GM18517 (cell line): ENCODE results near the gene SRGAP2C.
"Not testable (repeated sequence)": the region's sequence is repeated elsewhere in the genome, so short reads cannot be mapped to it uniquely, and the experiment has no call there.

Experiments used
- ATAC-seq: cut with Tn5 transposase; IDR thresholded peaks from one replicate; pipeline ENCODE4 v1.9.1; 2021; ENCODE audit warnings: mild to moderate bottlenecking, moderate library complexity; ENCODE audit not compliant: unreplicated experiment

SRGAP2C gene

DNA sequence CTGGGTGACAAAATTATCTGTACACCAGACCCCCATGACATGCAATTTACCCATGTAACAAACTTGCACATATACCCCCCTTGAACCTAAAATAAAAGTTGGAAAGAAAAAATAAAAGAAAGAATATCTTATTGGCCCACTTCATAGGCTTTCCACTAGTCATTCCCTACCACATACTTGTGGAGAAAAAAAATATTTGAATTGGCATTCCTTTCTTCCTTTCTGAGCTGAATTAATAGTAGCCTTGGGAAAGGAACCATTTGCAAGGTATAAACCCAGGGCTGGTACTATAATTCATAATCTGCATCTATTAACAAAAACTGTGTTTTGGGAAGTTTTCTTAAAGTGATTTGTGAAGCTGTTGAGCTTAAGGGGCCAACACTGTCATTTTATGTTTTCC, 140.0 kb downstream of the SRGAP2C start:
- not testable (repeated sequence) for ATAC-seq

DNA sequence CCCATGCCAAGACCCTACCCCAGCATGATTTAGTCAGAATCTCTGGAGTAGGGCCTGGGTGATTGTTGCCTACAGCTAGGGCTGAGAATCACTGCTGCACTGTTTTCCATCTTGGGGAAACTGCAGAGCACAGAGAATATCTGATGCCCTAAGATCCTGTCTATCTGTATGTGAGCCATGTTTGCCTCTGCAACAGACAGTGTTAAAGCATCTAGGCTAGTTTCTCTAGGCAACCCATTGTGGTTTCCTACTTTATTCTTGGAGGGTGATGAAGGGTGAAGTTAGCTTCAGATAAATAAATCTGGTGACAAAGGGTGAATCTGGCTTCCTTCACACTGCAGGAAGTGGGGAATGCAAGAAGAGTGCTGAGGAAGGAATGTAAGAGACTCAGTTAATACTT, 147.4 kb downstream of the SRGAP2C start:
- ATAC-seq, result not testable (repeated sequence)

DNA sequence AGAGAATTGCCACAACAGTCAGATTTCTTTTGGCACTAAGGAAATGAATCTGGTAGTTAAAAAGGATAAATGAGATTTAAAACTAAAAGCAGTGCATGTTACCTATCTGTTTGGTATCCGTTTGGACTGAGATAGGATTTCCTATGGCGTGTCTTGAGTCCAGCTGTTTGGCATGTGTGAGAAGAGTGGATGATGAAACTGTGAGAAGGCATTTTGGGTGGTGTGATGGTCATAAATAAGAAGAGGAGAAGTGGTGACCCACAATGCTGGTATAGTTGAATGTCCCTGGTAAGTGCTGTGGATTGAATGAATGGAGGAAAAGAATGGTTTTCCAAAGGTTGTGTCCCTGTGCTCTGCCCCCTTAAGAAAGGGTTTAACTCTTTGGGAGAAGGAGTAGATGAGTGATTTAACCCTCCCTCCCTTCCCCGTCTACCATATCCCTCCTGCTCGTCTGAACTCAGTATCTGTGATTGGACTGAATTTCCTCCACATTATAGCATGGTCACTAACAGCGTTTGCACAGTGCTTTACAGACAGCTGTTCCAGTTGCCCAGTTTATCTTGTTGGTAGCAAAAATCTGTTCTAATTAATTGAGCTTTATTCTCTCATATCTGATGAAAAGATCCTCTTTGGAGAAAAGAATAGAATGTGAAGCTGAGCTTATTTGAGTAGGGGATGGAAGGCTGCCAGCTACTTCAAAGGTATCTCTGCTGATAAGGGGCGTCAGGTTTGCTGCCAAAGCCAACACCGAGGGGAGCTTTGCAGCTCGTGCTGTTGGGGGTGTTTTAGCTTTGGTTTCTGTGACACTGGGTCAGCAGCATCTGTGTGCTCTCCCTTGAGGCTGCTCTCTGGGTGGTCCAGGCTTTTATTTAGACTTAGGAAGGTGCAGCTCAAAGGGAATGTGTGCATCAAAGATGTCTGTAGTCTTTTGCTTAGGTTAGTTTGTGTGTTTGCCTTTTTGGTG, 148.1 kb downstream of the SRGAP2C start:
- ATAC-seq, result not testable (repeated sequence)

DNA sequence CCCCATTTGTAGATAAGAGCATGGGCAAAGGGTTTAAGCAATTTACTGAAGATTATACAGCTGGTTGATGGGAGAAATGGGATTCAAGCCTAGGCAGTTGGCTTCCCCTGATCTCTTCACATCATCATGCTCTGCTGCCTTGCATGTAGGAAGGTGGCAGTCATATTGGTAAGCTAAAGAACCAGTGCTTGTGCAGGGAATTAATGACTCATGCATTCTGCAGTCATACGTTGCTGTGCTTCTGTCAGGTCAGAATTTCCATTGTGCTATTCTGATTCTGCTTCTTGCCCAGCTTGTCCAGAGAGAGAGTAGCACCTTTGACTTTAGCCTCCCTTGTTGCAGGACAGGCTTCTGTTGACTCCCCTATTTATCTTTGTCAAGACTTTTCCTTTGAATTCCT, 153.2 kb downstream of the SRGAP2C start:
- ATAC-seq, result not testable (repeated sequence)

DNA sequence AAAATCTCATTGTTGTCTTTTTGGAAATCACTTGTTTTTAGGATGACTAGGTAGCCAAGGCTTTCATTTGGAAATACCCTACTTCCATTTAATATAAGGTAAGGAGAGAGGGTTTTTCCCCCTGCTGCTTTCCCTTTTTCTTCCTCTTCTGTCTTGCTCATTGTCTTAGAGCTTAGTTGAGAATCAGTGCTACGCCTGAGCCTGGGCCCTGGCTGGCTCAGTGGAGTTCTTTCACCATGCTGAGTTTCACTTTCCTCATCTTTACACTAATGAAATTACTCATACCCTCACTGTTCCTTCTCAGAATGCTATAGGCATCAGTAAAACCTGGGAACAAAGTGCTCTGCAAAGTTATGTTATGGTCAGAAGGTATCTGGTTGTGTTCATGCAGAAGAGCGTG, 154.8 kb downstream of the SRGAP2C start:
- ATAC-seq, result peak; percentile 66

DNA sequence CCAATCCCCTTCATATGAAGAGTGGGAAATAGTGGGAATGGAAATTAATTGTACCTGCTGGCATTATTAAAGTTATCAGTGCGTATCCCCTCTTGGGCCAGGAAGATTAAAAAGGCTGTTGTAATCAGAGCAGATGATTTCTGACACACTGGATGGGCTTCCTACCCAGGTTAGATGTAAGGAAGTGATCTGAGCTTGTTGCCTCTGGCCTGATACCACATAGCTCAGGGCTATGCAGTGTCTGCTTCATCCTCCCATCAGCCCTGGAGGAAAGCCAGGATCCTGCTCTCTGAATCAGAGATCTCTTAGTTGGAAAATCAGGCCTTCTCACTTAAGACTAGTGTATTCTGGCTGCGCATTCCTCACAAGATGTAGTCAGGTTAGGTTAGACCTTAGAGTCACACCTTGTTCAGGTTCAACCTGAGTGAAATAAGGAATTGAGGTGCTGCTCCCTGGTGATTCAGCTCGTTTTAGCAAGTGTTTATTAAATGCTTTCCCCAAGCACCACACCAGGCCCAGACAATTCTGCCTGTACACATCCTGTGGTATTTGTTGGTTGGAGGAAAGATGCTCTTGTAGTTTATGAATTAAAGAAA, 158.6 kb downstream of the SRGAP2C start:
- ATAC-seq, result not testable (repeated sequence)

DNA sequence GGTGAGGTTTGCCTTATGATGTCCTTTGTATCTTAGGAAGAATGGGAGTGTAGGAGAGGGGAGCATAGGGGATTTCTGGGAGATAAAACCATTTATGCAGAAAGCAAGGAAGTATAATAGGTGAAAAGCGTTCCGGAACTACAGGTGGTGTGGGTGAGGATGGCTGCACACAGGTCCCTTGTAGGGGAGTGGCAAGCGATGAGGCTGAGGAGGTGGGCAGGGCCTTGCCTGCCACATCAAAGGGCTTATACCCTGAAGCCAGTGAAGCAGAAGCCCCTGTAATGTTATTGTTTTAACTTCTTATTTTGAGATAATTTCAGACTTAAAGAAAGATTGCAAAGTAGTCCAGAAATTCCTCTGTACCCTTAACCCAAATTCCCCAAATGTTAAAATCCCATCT, 159.6 kb downstream of the SRGAP2C start:
- ATAC-seq, result not testable (repeated sequence)

DNA sequence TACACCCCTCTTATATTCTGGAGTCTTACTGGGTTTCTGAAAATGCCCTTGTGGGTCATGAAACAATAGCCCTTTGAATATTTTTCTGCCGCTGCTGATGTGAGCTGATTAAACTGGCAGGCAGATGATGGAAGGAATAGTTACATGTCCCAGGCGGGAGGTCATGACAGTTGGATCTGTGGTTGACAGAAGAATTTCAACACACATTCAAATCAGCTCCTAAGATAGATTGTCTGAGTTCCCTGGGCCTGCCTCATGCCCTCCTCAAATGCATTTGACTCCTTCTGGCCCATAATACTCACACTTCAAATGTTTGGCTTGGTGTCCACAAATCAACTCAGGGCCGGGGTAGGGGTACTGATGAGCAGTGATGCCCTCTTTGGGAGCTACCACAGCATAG, 161.9 kb downstream of the SRGAP2C start:
- not testable (repeated sequence) for ATAC-seq

DNA sequence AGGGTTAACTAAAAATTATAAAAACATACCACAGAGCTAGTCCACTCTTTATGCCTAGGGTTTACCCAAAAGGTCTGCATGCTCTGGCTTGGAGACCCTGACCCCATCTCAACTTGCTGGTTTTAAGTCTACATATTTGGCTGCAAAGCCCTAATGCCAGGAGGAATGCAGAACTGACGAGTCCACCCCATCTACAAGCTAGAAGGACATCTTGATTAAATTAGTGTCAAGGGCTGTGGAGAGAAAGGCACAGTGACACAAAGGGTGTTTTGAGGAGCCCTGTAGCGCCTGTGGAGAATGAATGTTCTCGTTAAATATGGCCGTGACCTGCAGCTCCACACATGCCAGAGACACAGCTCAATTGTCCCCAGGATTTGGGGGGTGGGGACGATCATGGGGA, 162.7 kb downstream of the SRGAP2C start:
- ATAC-seq, result not testable (repeated sequence)

DNA sequence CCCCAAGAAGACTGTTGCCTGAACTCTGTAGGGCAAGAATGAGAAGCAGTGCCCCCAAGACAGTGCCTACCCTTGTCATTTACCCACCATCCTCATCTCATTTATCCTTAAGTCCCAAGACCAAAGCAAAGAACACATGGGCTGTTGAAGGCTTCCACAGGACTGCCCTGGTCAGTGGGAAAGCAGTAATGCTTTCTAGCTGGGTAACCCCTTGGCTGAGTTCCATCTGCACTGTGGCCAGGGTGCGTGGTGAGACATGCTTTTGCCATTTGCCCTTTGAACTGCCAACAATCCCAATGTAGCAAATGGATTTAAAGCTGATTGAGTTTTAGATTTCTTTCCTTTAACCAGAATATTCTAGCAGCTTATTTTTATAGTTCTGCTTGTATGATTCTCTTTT, 163.3 kb downstream of the SRGAP2C start:
- ATAC-seq, result not testable (repeated sequence)

DNA sequence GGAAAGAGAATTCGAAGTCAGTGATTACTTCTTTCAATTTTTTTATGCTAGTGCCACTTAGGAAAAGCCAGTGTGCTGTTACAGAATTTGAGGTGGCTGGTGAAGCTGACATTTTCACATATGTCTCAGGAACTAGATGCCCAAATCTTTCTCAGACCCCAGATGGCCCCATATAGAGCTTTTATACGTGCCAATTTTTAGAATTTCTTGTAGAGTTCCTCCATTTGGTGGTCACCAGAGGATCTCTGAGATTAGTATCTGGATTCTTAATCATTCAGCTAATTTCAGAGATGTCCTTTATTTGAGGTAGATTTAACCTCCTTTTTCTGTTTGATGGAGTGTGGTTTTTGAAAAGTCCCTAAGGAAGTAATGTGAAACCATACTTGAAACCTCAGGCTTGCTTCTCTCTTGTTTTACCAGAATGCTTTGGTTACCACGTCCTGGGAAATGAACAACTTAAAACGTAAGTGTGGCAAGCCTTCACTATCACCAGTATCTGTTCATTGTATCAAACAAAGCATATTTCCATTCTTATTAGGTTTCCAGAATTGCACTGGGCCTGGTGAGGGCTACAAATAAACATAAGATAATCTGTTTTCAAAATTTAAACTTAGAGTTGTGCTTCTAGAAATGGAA, 164.7 kb downstream of the SRGAP2C start:
- not testable (repeated sequence) for ATAC-seq

DNA sequence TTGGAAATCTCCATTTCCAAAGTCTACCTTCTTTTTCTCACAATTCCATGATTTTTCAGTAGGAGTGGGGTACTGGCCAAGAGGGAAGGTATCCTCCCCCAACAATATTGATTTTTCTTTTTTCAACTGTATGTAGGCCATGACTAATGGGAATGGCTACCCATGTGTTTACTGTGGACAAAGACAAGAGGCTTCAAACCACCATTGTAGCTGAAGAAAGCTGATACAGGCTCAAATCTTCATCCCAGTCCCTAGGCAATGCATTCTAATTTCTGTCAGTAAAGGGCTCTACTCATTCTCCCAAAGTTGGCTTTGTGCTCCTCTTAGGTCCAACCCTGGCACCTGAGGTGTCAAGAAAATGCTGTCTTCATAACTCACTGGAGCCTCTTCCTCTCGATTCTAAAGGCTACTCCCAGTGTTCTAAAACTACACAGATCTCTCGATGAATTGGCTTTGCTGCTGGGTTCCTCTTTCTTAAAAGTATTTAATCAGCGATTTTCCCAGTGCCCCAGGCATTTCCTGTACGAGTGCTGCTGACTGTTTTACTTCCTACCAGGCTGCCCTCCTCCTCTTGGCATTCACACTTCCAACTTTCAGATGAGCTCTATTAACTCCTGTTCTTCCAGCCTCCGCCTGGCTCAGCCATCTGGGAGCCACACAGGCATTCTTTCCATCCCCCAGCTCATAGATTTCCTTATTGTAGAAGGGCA, 171.1 kb downstream of the SRGAP2C start:
- not testable (repeated sequence) for ATAC-seq

DNA sequence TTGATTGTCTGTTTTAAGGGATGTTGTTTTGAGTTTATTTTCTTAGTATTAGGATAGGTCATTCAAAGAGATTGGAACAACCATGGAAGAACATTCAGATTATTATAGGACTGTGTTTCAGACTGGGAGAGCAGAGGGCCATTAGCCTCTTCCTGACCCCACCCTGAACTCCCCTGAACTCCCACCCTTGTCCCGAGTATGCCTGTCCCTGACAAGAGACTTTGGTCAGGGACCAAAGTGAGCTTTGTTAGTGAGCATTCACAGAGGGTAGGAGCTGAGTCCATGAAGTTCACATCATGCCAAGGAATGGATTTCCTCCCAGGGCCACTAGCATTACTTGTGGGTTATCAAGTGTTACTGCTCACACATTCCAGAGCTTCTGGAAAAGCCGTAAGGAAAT, 172.0 kb downstream of the SRGAP2C start:
- ATAC-seq, result not testable (repeated sequence)

DNA sequence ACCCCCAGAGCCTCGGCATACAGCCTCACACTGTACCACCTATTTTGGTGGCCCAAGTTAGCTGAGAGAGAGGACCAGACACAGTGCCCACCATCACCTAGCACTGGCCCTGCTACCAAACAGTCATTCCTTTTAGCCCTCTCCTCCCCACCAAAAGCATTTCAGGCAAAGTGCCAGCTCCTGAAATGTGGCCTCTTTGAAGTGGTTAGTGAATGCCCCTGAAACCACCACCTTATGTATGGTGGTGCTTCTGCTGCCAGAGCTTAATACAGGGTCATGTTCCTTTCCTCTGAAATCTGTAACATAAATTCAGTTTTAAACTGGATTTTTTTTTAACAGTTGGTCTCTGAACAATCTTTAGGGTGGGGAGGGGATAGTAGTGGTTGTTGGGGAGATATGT, 175.8 kb downstream of the SRGAP2C start:
- ATAC-seq, result not testable (repeated sequence)

DNA sequence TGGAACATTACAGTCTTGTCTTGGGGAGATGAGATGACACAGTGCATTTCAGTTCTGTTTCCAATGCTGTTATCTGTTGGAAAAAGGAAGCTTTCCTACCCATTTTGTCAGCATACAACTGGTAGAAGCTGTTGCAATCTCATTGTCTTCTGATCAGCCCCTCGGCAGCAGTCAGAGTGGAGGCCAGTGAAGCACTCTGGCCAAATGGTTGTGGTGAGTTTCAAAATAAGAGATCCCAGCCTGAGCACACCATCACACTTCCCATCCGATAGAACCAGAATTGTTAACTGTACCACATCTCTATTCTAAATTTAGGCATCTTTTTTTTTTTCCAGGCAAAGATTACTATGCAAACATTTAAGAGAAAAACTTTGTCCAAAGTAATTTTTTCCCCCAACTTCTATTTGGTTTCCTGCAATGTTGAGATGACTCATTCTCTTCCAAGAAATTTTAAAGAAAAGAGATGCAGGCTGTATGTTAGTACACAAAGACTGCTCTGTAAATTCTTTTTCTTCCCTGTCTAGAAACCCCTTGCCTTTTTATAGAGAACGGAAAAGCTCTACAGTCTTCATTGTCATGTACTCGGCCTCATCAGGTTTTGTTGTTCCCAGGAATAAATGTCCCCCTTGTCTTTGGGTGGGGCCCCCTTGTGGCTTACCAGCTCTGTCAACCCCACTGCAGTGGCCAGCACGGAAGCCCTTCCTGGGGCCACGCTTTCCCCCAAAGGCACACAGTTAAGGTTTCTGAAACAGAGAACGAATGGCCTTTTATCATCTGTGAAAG, 176.9 kb downstream of the SRGAP2C start:
- not testable (repeated sequence) for ATAC-seq

DNA sequence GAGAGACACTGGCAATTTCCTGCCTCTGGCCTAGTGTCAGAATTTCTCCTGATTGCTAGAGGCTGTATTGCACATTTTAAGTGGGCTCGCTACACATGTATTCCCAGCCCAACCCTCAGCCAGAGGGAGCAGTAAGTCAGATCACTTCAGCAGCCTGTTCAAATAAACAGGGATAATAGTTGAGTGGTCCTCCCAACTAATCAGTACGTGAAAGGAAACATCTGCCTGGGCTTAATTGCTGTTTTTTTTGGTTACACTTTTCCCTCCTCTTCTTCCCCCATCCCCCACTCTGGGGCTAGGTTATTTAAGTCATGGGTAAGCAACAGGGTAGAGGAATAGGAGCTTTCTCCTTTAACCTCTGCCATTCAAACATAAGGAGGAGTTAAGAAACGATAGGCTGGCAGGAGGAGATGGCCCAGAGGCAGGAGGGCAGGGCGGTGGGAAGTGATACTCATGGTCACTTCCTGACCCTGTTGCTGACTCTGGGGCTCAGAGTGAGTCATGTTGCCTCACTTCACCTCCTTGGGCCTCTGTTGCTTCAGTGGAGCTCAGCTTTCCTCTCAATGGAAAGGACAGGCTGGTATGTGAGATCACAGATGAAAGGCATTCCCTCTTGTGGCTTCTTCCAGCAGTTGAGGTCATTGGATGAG, 177.6 kb downstream of the SRGAP2C start:
- ATAC-seq, result not testable (repeated sequence)

DNA sequence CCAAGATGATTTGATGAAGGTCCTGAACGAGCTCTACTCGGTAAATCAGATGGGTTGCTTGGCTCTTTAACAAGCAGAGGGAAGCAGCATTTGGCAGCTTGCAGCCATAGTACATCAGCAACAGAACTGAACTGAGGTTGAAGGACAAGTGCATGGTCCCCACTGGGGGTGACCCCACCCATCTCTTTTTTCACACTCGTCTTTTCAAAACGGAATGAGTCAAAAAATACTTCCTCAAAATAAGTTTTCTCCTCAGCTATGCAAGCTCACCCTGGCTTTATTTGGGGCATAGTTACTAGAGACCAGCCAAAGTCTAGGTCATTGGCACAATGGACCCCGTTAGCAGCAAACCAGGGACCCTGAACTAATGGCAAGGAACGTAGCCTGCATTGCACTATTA, 180.5 kb downstream of the SRGAP2C start:
- not testable (repeated sequence) for ATAC-seq

DNA sequence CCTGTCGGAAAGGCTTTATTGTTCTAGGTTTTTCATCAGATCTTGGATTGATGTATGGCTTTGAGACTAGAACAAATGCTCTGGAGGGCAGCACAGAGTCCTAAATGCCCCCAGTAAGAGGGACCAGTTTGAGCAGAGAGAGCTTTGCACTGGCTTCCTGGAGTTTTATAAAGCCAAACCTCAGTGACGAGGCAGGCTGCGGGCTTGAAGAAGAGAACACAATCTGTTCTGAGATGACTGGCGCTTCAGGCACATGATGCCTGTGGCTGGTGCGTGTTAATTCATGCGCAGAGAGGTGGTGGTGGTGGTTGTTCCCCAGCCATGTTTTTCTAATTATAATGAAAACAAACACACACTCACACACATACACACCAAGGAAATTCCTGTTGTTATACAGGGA, 180.9 kb downstream of the SRGAP2C start:
- ATAC-seq, result not testable (repeated sequence)

DNA sequence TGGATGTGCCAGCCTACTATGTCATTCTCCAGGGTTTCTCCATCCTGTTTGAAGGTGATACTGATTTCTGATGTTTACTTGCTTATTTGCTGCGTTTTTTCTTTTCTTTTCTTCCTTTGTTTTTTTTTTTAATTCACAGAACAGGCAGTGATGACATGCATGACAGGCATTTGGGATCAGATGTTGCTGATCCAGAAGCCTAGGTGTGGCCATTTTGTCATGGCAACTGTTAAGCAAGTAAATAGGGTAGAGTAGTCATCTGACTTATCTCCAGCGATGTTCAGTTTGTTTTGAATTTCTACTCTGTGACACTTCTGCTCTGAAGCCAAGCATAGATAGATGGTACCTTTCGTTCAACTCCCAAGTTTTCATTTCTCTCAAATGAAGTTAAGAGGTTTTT, 181.4 kb downstream of the SRGAP2C start:
- ATAC-seq, result not testable (repeated sequence)

DNA sequence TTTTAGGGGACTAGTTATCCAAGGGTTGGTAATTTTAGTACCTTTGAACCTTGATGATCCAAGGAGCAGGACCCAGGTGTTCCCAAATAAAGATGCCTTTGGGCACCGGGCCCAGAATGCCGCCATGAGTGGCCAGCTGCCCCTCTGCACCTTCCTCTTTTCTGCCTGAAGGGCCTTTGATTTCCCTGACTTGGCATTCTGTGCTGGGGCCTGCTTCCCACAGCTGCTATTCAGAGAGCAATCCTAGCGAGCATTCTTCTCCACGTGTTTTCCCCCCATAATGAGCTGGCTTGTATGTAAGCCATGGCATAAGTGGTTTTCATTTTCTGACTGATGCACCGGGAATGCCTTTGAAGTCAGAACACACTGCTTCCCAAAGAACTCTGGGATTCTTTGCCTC, 184.1 kb downstream of the SRGAP2C start:
- ATAC-seq, result not testable (repeated sequence)
